Motor neuron (in vitro differentiated cells): Measurements from ENCODE around the gene JMJD6. TPM values are rescaled to one million over a fixed set of nuclear protein-coding genes. Genes with fewer than 3 reads are reported as not detected.

Experiments
- ATAC-seq, 8 experiments: fragments of 200-7000 bp; cut with Tn5 transposase; replicated peaks in 6 of 8; 2 replicates each; pipeline ENCODE4 v1.8.0; 2021; ENCODE audit warnings: mild to moderate bottlenecking in 8 of 8, moderate library complexity in 8 of 8
- H3K27ac ChIP-seq, 2 donors: fragments of 250-450 bp; sonication (Bioruptor Pico); 2 replicates each; pipeline ENCODE4 v1.9.0; 2021; ENCODE audit warnings: antibody characterized with exemption in 2 of 2, mild to moderate bottlenecking in 2 of 2, moderate library complexity in 1 of 2
- H3K4me1 ChIP-seq, 2 donors: fragments of 250-450 bp; sonication (Bioruptor Pico); replicated peaks in 1 of 2; 2 replicates each; pipeline ENCODE4 v1.6.1; 2021; ENCODE audit warnings: antibody characterized with exemption in 2 of 2, mild to moderate bottlenecking in 2 of 2, moderate library complexity in 1 of 2
- H3K4me3 ChIP-seq, 5 donors: fragments of 250-450 bp; sonication (Bioruptor Pico); 2 replicates each; pipeline ENCODE4 v1.9.0; 2021; ENCODE audit warnings: antibody characterized with exemption in 5 of 5, mild to moderate bottlenecking in 5 of 5, moderate library complexity in 4 of 5
- WGBS, 10 experiments: fragments of 450-650 bp; shearing (Covaris generic); methylation state at CpG; one replicate each; pipeline ENCODE4 v1.0.0; 2022; 5-methylcytosine and 5-hydroxymethylcytosine counted together
- in situ Hi-C, 9 experiments: fragments of 400-800 bp; cut with MboI; loops; one replicate each; pipeline ENCODE4 v1.15.0; 2021; ENCODE audit warnings: low sequenced_read_pairs in 9 of 9, low pct_unique_long_range_greater_than_20kb in 2 of 9; ENCODE audit not compliant: unreplicated experiment in 9 of 9
- total RNA-seq, 8 experiments: library from RNA; unstranded; fragments of 300-600 nt; gene quantifications; 2 replicates each; pipeline versions ENCODE4 v1.2.3 to v1.2.4, GENCODE V29; 2022

The JMJD6 gene
- total RNA-seq, 8 experiments from 2014 or later: 20.8 to 45.5 (median 26.5) TPM

DNA sequence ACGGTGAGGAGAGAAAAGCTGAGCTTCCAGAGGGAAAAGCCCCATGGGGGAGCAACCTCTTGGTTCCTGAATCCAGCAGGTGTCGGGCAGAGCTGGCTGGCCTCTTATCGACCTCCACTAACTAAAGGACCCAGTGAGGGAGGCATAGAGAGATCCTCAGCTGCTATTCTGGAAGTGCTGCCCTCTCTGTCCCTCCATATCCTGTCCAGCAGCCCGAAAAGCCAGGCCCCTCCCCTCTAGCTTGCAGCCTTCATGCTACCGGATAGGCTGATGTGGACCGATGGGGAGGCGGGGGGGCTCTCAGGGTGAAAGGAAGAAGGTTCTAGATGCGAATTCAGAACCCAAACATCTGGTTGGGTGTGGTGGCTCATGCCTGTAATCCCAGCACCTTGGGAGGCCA lies 40.6 kb downstream of the JMJD6 start:
- H3K4me1 ChIP-seq: peaks cover 33 to 46% of the 10 kb centered on the region in 2 donors
- H3K4me3 ChIP-seq: no peak overlapping the region
- 40 to 100% (median 93%) methylated on average over 1 to 3 of the region's 8 CpGs; no CpG with 5 or more reads in 6 of the 10 experiments for WGBS, 10 experiments
- in situ Hi-C loops: no loop called here
- H3K27ac ChIP-seq: no peak overlapping the region
- no peak for ATAC-seq

DNA sequence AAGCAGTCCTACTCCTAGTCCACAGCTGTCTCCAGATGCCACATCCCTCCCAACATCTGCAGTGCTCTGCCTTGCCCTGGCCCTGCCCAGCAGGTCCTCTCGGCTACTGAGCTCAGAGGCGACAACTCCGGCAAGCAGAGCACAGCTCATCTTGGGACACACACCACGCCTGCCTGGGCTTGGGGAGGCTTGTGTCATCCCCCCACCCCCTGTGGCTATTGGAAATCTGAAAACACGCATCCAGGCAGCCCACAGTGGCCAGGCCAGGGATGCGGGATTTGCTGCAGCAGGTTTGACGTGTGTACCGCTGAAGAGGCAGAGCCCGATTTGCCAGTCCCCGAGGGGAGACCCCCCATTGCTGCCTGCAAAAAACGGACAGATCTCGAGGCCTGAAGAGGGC lies 41.0 kb downstream of the JMJD6 start:
- in situ Hi-C loops: no loop called here
- no peak for ATAC-seq
- Histone ChIP-seq H3K4me1 (peaks cover 33 to 46% of the 10 kb centered on the region in 2 donors), H3K27ac (no peak overlapping the region), H3K4me3 (no peak overlapping the region)
- 100% methylated on average over 1 of the region's 12 CpGs; no CpG with 5 or more reads in 9 of the 10 experiments for WGBS, 10 experiments

GRCh38 chr17:76684756-76685155 lies 41.6 kb downstream of the JMJD6 start:
- Histone ChIP-seq H3K4me3 (no peak overlapping the region), H3K27ac (no peak overlapping the region), H3K4me1 (peaks cover 33 to 46% of the 10 kb centered on the region in 2 donors)
- no peak for ATAC-seq
- 60 to 100% (median 86%) methylated on average over 1 of the region's 7 CpGs; no CpG with 5 or more reads in 7 of the 10 experiments for WGBS, 10 experiments
- in situ Hi-C loops: no loop called here

- Histone ChIP-seq H3K4me1 (peaks cover 33 to 46% of the 10 kb centered on the region in 2 donors), H3K27ac (no peak overlapping the region), H3K4me3 (no peak overlapping the region)
- in situ Hi-C loops: no loop called here
- ATAC-seq: no peak
- 77 to 84% (median 83%) methylated on average over 1 to 7 of the region's 25 CpGs; no CpG with 5 or more reads in 7 of the 10 experiments for WGBS, 10 experiments
These were observed 42.3 kb downstream of the JMJD6 start for GRCh38 chr17:76683921-76684745.

GRCh38 chr17:76683011-76683755 lies 43.2 kb downstream of the JMJD6 start:
- peaks cover 33 to 46% of the 10 kb centered on the region in 2 donors for H3K4me1 ChIP-seq
- peak in 5 of 8 experiments; percentile 3 to 61 (median 39) for ATAC-seq
- H3K4me3 ChIP-seq: no peak overlapping the region
- peak overlapping the region in 1 of 2 donors; percentile 22 for H3K27ac ChIP-seq
- in situ Hi-C loops: no loop called here
- 0 to 100% (median 60%) methylated on average over 1 to 10 of the region's 18 CpGs; no CpG with 5 or more reads in 3 of the 10 experiments for WGBS, 10 experiments

GRCh38 chr17:76682296-76682695 lies 44.1 kb downstream of the JMJD6 start:
- no peak overlapping the region for H3K27ac ChIP-seq
- ATAC-seq: peak in 2 of 8 experiments; percentile 47 to 78
- WGBS, 10 experiments: 0 to 94% (median 82%) methylated on average over 1 to 7 of the region's 12 CpGs; no CpG with 5 or more reads in 3 of the 10 experiments

DNA sequence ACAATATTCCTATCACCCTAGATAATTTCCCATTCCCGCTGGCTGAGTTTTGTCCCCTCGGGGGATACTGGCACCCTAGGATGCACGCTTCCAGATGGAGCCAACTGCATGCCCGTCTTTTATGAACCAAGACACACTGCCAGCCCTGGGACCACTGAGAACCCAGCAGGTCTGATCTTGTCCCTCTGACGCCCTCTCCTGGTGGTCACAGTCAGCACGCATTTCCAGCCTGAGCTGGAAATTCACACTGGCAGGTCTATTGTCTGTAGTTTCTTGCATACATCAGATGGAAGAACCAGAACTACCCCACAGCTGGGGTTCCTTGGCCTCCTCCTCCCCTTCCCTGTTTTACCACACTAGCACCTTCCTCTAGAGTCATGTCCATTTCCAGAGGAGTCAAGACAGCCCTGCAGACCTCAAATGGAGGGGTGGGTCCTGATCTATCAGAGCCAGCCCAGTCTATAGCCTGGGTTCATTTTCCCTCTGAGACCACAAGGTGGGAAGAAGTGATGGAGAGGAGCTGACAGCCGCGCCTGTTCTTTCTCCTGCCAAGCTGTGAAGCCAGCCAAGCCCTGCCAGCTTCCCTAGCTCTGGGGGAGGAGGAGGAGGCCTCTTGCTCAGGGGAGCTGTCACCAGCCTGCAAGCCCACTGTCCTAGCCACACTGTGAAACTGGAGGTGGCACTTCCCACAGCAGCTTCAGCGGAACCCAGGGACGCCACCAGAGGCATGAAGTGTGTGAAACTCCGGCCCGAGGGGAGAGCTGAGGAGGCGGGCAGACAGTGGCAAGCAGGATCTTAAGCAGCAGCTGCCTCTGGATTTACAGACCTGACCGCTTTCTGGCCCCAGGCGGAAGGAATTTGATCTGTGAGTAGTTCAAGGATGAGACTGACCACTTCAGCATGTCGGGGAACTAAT lies 44.9 kb downstream of the JMJD6 start:
- in situ Hi-C loops: no loop called here
- H3K4me3 ChIP-seq: no peak overlapping the region
- ATAC-seq: peak; percentile 66 to 96 (median 85)
- WGBS, 10 experiments: 26 to 100% (median 55%) methylated on average over 1 to 8 of the region's 16 CpGs; no CpG with 5 or more reads in 3 of the 10 experiments
- H3K27ac ChIP-seq: no peak overlapping the region
- H3K4me1 ChIP-seq: peaks cover 26 to 34% of the 10 kb centered on the region in 2 donors

More at GRCh38 chr17:76682296-76682695, 44.1 kb downstream of the JMJD6 start:
- Histone ChIP-seq H3K4me3 (no peak overlapping the region), H3K4me1 (peaks cover 33 to 42% of the 10 kb centered on the region in 2 donors)
- in situ Hi-C loops: no loop called here

DNA sequence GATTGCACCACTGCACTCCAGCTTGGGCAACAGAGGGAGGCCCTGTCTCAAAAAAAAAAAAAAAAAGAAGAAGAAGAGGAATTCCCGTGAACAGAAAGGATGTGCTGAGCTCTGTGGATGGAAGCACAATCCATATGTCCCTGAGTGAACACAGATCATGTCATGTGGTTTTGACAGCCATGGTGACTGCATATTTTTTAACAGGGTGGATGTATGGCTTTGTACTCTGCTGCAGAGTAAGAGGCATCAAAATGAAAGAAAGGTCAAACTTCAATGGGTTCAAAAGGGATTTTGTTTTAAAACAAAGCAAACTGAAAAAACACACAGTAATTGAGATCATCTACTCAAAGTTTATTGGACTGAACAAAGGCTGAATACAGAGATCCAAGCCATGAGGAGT lies 47.2 kb downstream of the JMJD6 start:
- ATAC-seq: no peak
- in situ Hi-C loops: no loop called here
- WGBS, 10 experiments: 0 to 100% (median 87%) methylated on average over 1 of the region's 1 CpG; no CpG with 5 or more reads in 4 of the 10 experiments

GRCh38 chr17:76678330-76678729 lies 48.1 kb downstream of the JMJD6 start:
- 30 to 90% (median 72%) methylated on average over 1 to 6 of the region's 12 CpGs; no CpG with 5 or more reads in 4 of the 10 experiments for WGBS, 10 experiments
- in situ Hi-C loops: no loop called here
- H3K4me1 ChIP-seq: peaks cover 17 to 21% of the 10 kb centered on the region in 2 donors
- H3K4me3 ChIP-seq: no peak overlapping the region
- H3K27ac ChIP-seq: no peak overlapping the region
- ATAC-seq: no peak

More for the DNA sequence above, 47.2 kb downstream of the JMJD6 start:
- Histone ChIP-seq H3K4me1 (peaks cover 22 to 28% of the 10 kb centered on the region in 2 donors), H3K4me3 (no peak overlapping the region), H3K27ac (no peak overlapping the region)

- no peak overlapping the region for H3K4me3 ChIP-seq
- peaks cover 12 to 14% of the 10 kb centered on the region in 2 donors for H3K4me1 ChIP-seq
- H3K27ac ChIP-seq: no peak overlapping the region
- in situ Hi-C loops: no loop called here
- ATAC-seq: no peak
- 62 to 100% (median 90%) methylated on average over 2 to 12 of the region's 16 CpGs; no CpG with 5 or more reads in 3 of the 10 experiments for WGBS, 10 experiments
These were observed 49.0 kb downstream of the JMJD6 start for GRCh38 chr17:76677406-76677805.

GRCh38 chr17:76676629-76677028 lies 49.8 kb downstream of the JMJD6 start:
- no peak for ATAC-seq
- H3K27ac ChIP-seq: no peak overlapping the region
- no peak overlapping the region for H3K4me3 ChIP-seq
- in situ Hi-C loops: no loop called here
- H3K4me1 ChIP-seq: peaks cover 6 to 8% of the 10 kb centered on the region in 2 donors
- 75 to 100% (median 92%) methylated on average over 1 to 5 of the region's 6 CpGs; no CpG with 5 or more reads in 1 of the 10 experiments for WGBS, 10 experiments

GRCh38 chr17:76675648-76676047 lies 50.8 kb downstream of the JMJD6 start:
- Histone ChIP-seq H3K4me3 (no peak overlapping the region), H3K27ac (no peak overlapping the region), H3K4me1 (peaks cover 4 to 12% of the 10 kb centered on the region in 2 donors)
- no peak for ATAC-seq
- in situ Hi-C loops: no loop called here
- WGBS, 10 experiments: 60 to 100% (median 88%) methylated on average over 1 to 6 of the region's 6 CpGs; no CpG with 5 or more reads in 2 of the 10 experiments
